HCT116 (cell line): ENCODE measurements around the gene ZSCAN5A. TPM values are rescaled to one million over a fixed set of nuclear protein-coding genes. Genes with fewer than 3 reads are reported as not detected.

Experiments
- ATAC-seq: fragments of 200-7000 bp; cut with Tn5 transposase; 2 replicates; pipeline ENCODE4 v1.9.1; 2020; ENCODE audit warnings: mild to moderate bottlenecking, moderate library complexity
- BruUV-seq: library from RNA; stranded (reverse); fragments of 400-500 nt; replicated peaks from 2 replicates; lab custom pipeline; 2021; lab: Mats Ljungman, UMichigan
- CTCF ChIA-PET: fragments of 300-600 bp; sonication (Branson Sonifier 250); formaldehyde crosslinking; loops from one replicate; lab custom pipeline; 2021; ENCODE audit warnings: antibody characterized with exemption; lab: Charles Lee
- POLR2A ChIA-PET: fragments of 300-600, 350-600 bp; sonication (Branson Sonifier 250); formaldehyde crosslinking; loops from one replicate; lab custom pipeline; 2021; ENCODE audit warnings: antibody characterized with exemption; lab: Charles Lee
- RAD21 ChIA-PET, 2 experiments: fragments of 300-600 bp; sonication (Branson Sonifier 250); formaldehyde crosslinking; loops; one replicate each; lab custom pipeline; 2023; ENCODE audit warnings: low total read pairs in 2 of 2; ENCODE audit not compliant: uncharacterized antibody in 2 of 2, unreplicated experiment in 2 of 2, low non-redundant PET in 1 of 2; lab: Charles Lee
- DNase-seq: peaks from one replicate; pipeline ENCODE4 v3.0.0-alpha.2; 2010; ENCODE audit warnings: low read depth, low spot score
- H2AFZ ChIP-seq: fragments of 200-600 bp; shearing (Covaris generic), sonication (generic); 2 replicates; pipeline ENCODE4 v1.6.1; 2017; ENCODE audit warnings: low read depth, mixed run types, mixed read lengths, antibody characterized with exemption, low read length; ENCODE audit not compliant: poor library complexity, severe bottlenecking
- H3K27ac ChIP-seq: 2 replicates; pipeline ENCODE4 v1.5.1; 2012; ENCODE audit warnings: low read depth, low read length
- H3K27me3 ChIP-seq: fragments of 200-600 bp; sonication (generic); 2 replicates; pipeline ENCODE4 v1.6.1; 2016; ENCODE audit warnings: mixed run types, low read length, mixed read lengths; ENCODE audit not compliant: insufficient read depth
- H3K36me3 ChIP-seq, 2 experiments: fragments of 200-500 bp in 1 of 2; fragments of 200-600 bp in 1 of 2; sonication (Bioruptor generic) in 1 of 2; sonication (generic) in 1 of 2; 2 replicates each; pipeline versions ENCODE4 v1.5.1 to v1.6.1; 2014 to 2016; ENCODE audit warnings: low read length in 2 of 2, inconsistent platforms in 1 of 2, mixed read lengths in 1 of 2, mixed run types in 1 of 2; ENCODE audit not compliant: insufficient read depth in 2 of 2, control insufficient read depth in 1 of 2
- H3K4me1 ChIP-seq, 2 experiments: fragments of 200-600 bp in 1 of 2; sonication (generic) in 1 of 2; 2 replicates each; pipeline versions ENCODE4 v1.5.1 to v1.6.1; 2012 to 2017; ENCODE audit warnings: low read length in 2 of 2, inconsistent platforms in 1 of 2, mild to moderate bottlenecking in 1 of 2, mixed read lengths in 1 of 2, mixed run types in 1 of 2, moderate library complexity in 1 of 2; ENCODE audit not compliant: insufficient read depth in 2 of 2, control insufficient read depth in 1 of 2
- H3K4me2 ChIP-seq: fragments of 200-600 bp; sonication (generic); 2 replicates; pipeline ENCODE4 v1.6.1; 2017; ENCODE audit warnings: mixed run types, low read length, mixed read lengths
- H3K4me3 ChIP-seq, 2 experiments: fragments of 200-600 bp in 1 of 2; sonication (generic) in 1 of 2; replicated peaks in 1 of 2; 2 replicates each; pipeline ENCODE4 v1.5.1; 2011 to 2016; ENCODE audit warnings: low read length in 2 of 2, control low read depth in 1 of 2, low read depth in 1 of 2, mild to moderate bottlenecking in 1 of 2, mixed read lengths in 1 of 2, mixed run types in 1 of 2
- H3K79me2 ChIP-seq: fragments of 200-600 bp; sonication (generic); 2 replicates; pipeline ENCODE4 v1.6.1; 2017; ENCODE audit warnings: mild to moderate bottlenecking, mixed run types, low read length, moderate library complexity, mixed read lengths; ENCODE audit not compliant: insufficient read depth
- H3K9ac ChIP-seq: fragments of 200-600 bp; sonication (generic); 2 replicates; pipeline ENCODE4 v1.6.1; 2016; ENCODE audit warnings: low read length, mixed read lengths
- H3K9me2 ChIP-seq: fragments of 200-600 bp; sonication (generic), shearing (Covaris generic); 2 replicates; pipeline ENCODE4 v1.6.1; 2017; ENCODE audit warnings: mixed run types, mild to moderate bottlenecking, moderate library complexity; ENCODE audit not compliant: insufficient read depth
- H3K9me3 ChIP-seq, 2 experiments: fragments of 200-500 bp in 1 of 2; fragments of 200-600 bp in 1 of 2; sonication (Bioruptor generic) in 1 of 2; sonication (generic) in 1 of 2; 2 replicates each; pipeline ENCODE4 v1.6.1; 2014 to 2017; ENCODE audit warnings: low read length in 2 of 2, mixed read lengths in 2 of 2, inconsistent platforms in 1 of 2, low read depth in 1 of 2, mild to moderate bottlenecking in 1 of 2, mixed run types in 1 of 2, moderate library complexity in 1 of 2; ENCODE audit not compliant: control insufficient read depth in 1 of 2, insufficient read depth in 1 of 2
- H4K20me1 ChIP-seq: fragments of 200-600 bp; sonication (generic), shearing (Covaris generic); 2 replicates; pipeline ENCODE4 v1.6.1; 2017; ENCODE audit warnings: mixed run types, mild to moderate bottlenecking, moderate library complexity; ENCODE audit not compliant: insufficient read depth
- CBX3 ChIP-seq: IDR thresholded peaks from 2 replicates; pipeline ENCODE4 v1.6.1; 2012; ENCODE audit warnings: low read depth
- EGR1 ChIP-seq: IDR thresholded peaks from 2 replicates; pipeline ENCODE4 v1.6.1; 2012; ENCODE audit warnings: low read depth
- ELF1 ChIP-seq: IDR thresholded peaks from 2 replicates; pipeline ENCODE4 v1.6.1; 2012; ENCODE audit warnings: low read depth, borderline replicate concordance
- EZH2 ChIP-seq: fragments of 200-600 bp; sonication (generic); IDR thresholded peaks from 2 replicates; pipeline ENCODE4 v1.6.1; 2017; ENCODE audit warnings: antibody characterized with exemption, mixed run types
- FOSL1 ChIP-seq: IDR thresholded peaks from 2 replicates; pipeline ENCODE4 v1.6.1; 2012; ENCODE audit warnings: low read depth
- JUND ChIP-seq: IDR thresholded peaks from 2 replicates; pipeline ENCODE4 v1.6.1; 2012
- MAX ChIP-seq: IDR thresholded peaks from 2 replicates; pipeline ENCODE4 v1.6.1; 2012
- POLR2AphosphoS5 ChIP-seq: IDR thresholded peaks from 2 replicates; pipeline ENCODE4 v1.6.1; 2011; ENCODE audit warnings: mild to moderate bottlenecking, low read depth, low read length, moderate library complexity
- RAD21 ChIP-seq: IDR thresholded peaks from 2 replicates; pipeline ENCODE4 v1.6.1; 2012; ENCODE audit warnings: low read depth, mild to moderate bottlenecking
- SIN3A ChIP-seq: IDR thresholded peaks from 2 replicates; pipeline ENCODE4 v1.6.1; 2012; ENCODE audit warnings: low read depth
- SP1 ChIP-seq: IDR thresholded peaks from 2 replicates; pipeline ENCODE4 v1.6.1; 2012; ENCODE audit warnings: low read depth
- TCF7L2 ChIP-seq: IDR thresholded peaks from 2 replicates; pipeline ENCODE4 v1.7.0; 2011; ENCODE audit warnings: borderline replicate concordance, inconsistent platforms; ENCODE audit not compliant: insufficient read depth, insufficient read length; ENCODE audit errors: extremely low read depth
- YY1 ChIP-seq: IDR thresholded peaks from 2 replicates; pipeline ENCODE4 v1.6.1; 2011; ENCODE audit warnings: low read length, low read depth, moderate library complexity, mild to moderate bottlenecking; ENCODE audit not compliant: insufficient replicate concordance; ENCODE audit errors: extremely low read depth
- ZFX ChIP-seq: fragments of 450-650 bp; IDR thresholded peaks from 2 replicates; pipeline ENCODE4 v1.6.1; 2017
- ZNF274 ChIP-seq: fragments of 200-500 bp; sonication (Bioruptor generic); IDR thresholded peaks from 2 replicates; pipeline ENCODE4 v1.6.1; 2014; ENCODE audit warnings: mild to moderate bottlenecking, low read depth, low read length, inconsistent platforms
- intact Hi-C: fragments of 100-400 bp; cut with micrococcal nuclease; formaldehyde crosslinking; loops from 2 replicates; pipeline ENCODE4 v1.10.0; 2022
- total RNA-seq: library from RNA; stranded (reverse); gene quantifications from one replicate; pipeline ENCODE4 v1.2.1, GENCODE V29; 2021; ENCODE audit not compliant: unreplicated experiment
- TF ChIP-seq, protein P1 (sequence below): IDR thresholded peaks from 2 replicates; pipeline ENCODE4 v1.6.1; 2012; ENCODE audit warnings: low read depth
- TF ChIP-seq, protein P2 (sequence below), 3 experiments: fragments of 200-600 bp in 1 of 3; sonication (generic) in 1 of 3; IDR thresholded peaks in 2 of 3; conservative IDR thresholded peaks in 1 of 3; 2 replicates each; pipeline ENCODE4 v1.5.1; 2012 to 2017; ENCODE audit warnings: low read depth in 2 of 3, low read length in 2 of 3, antibody characterized with exemption in 1 of 3, borderline replicate concordance in 1 of 3, control low read depth in 1 of 3, mild to moderate bottlenecking in 1 of 3, mixed read lengths in 1 of 3, mixed run types in 1 of 3, moderate library complexity in 1 of 3; ENCODE audit not compliant: insufficient read depth in 1 of 3

ZSCAN5A gene
- total RNA-seq, 1 experiment from 2014 or later = 9.2 TPM

- H3K4me3 ChIP-seq = no peak overlapping the region
- H3K9ac ChIP-seq = no peak overlapping the region
- H3K79me2 ChIP-seq = no peaks in the 10 kb centered on the region
- DNase-seq (no peak), ATAC-seq (no peak)
- H3K4me1 ChIP-seq = no peaks in the 10 kb centered on the region
- TF ChIP-seq EZH2 (no peak), EGR1 (no peak), MAX (no peak), POLR2AphosphoS5 (no peak), SIN3A (no peak), YY1 (no peak), SP1 (no peak), ELF1 (no peak), FOSL1 (no peak), ZFX (no peak), JUND (no peak), ZNF274 (no peak), RAD21 (no peak), CBX3 (no peak), TCF7L2 (no peak)
- TF ChIP-seq, protein P1, sequence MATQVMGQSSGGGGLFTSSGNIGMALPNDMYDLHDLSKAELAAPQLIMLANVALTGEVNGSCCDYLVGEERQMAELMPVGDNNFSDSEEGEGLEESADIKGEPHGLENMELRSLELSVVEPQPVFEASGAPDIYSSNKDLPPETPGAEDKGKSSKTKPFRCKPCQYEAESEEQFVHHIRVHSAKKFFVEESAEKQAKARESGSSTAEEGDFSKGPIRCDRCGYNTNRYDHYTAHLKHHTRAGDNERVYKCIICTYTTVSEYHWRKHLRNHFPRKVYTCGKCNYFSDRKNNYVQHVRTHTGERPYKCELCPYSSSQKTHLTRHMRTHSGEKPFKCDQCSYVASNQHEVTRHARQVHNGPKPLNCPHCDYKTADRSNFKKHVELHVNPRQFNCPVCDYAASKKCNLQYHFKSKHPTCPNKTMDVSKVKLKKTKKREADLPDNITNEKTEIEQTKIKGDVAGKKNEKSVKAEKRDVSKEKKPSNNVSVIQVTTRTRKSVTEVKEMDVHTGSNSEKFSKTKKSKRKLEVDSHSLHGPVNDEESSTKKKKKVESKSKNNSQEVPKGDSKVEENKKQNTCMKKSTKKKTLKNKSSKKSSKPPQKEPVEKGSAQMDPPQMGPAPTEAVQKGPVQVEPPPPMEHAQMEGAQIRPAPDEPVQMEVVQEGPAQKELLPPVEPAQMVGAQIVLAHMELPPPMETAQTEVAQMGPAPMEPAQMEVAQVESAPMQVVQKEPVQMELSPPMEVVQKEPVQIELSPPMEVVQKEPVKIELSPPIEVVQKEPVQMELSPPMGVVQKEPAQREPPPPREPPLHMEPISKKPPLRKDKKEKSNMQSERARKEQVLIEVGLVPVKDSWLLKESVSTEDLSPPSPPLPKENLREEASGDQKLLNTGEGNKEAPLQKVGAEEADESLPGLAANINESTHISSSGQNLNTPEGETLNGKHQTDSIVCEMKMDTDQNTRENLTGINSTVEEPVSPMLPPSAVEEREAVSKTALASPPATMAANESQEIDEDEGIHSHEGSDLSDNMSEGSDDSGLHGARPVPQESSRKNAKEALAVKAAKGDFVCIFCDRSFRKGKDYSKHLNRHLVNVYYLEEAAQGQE = no peak
- TF ChIP-seq, protein P2, sequence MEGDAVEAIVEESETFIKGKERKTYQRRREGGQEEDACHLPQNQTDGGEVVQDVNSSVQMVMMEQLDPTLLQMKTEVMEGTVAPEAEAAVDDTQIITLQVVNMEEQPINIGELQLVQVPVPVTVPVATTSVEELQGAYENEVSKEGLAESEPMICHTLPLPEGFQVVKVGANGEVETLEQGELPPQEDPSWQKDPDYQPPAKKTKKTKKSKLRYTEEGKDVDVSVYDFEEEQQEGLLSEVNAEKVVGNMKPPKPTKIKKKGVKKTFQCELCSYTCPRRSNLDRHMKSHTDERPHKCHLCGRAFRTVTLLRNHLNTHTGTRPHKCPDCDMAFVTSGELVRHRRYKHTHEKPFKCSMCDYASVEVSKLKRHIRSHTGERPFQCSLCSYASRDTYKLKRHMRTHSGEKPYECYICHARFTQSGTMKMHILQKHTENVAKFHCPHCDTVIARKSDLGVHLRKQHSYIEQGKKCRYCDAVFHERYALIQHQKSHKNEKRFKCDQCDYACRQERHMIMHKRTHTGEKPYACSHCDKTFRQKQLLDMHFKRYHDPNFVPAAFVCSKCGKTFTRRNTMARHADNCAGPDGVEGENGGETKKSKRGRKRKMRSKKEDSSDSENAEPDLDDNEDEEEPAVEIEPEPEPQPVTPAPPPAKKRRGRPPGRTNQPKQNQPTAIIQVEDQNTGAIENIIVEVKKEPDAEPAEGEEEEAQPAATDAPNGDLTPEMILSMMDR (IDR thresholded peaks at IDR 0.05 in 2 of 3, conservative IDR thresholded peaks at IDR 0.05 in 1 of 3; ENCODE audit: borderline replicate concordance in 1 of 3, insufficient read depth in 1 of 3, low read depth in 2 of 3, low read length in 2 of 3) = no peak
- H2AFZ ChIP-seq = no peak overlapping the region
- POLR2A ChIA-PET = no interaction called here
- no peaks in the 10 kb centered on the region for H4K20me1 ChIP-seq
- no peak overlapping the region for H3K4me2 ChIP-seq
- H3K27me3 ChIP-seq = no peaks in the 10 kb centered on the region
- no peaks in the 10 kb centered on the region for H3K9me3 ChIP-seq
- no peaks in the 10 kb centered on the region for H3K36me3 ChIP-seq
- no peak overlapping the region for H3K27ac ChIP-seq
- no peaks in the 10 kb centered on the region for H3K9me2 ChIP-seq
- RAD21 ChIA-PET = no interaction called here
- CTCF ChIA-PET = no interaction called here
- BruUV-seq = no TSS peak
- intact Hi-C loops = no loop called here
These were observed 24.5 kb downstream of the ZSCAN5A start for GRCh38 chr19:56290104-56290503.
